HG03175 (cell line): ENCODE results near the gene CLDN5.
"Not testable (repeated sequence)": the region's sequence is repeated elsewhere in the genome, so short reads cannot be mapped to it uniquely, and the experiment has no call there.

Experiments used
- ATAC-seq: cut with Tn5 transposase; IDR thresholded peaks from one replicate; pipeline ENCODE4 v1.9.1; 2021; ENCODE audit warnings: mild to moderate bottlenecking, moderate library complexity; ENCODE audit not compliant: unreplicated experiment

The CLDN5 gene

DNA sequence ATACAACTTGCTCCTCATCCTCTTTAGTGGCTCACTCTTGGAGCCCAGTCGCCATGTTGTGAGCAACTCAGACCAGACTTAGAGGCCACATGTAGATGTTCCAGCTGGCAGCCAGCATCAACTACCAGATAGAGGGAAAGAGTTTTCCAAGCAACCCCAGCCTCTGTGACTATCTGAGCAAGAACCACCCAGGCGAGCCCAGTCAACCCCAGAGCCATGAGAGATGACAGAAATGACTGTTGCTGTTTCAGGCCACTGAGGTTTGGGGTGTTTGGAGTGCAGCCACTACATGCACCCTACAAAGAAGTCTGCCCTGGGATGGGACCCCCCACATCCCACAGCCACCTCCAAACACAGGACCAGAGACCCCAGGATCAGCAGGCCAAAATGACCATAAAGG lies 24.8 kb upstream of the CLDN5 start:
- no peak for ATAC-seq

- not testable (repeated sequence) for ATAC-seq
These were observed 24.2 kb upstream of the CLDN5 start for GRCh38 chr22:19548427-19548826.

- ATAC-seq, result no peak
These were observed 23.4 kb upstream of the CLDN5 start for GRCh38 chr22:19547620-19548019.

DNA sequence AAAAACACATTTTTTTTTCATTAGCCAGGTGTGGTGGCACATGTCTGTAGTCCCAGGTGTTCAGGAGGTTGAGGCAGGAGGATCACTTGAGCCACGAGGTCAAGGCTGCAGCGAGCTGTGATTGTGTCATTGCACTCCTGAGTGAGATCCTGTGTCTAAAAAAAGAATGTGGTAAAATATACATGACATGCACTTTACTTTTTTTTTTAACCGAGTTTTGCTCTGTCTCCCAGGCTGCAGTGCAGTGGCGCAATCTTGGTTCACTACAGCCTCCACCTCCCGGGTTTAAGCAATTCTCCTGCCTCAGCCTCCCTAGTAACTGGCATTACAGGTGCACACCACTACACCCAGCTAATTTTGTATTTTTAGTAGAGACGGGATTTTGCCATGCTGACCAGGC lies 22.5 kb upstream of the CLDN5 start:
- no peak for ATAC-seq

DNA sequence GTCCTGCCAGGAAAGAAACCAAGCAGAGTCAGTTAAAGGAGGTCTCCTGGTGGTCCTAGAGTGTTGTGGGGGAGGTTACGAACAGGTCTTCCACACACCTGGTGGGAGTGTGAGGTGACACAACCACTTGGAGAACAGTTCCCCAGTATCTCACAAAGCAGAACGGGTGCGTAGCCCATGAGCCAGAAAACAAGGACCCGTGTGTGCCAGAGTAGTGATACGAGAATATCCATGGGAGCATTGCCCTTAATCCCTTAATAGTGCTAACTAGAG lies 21.7 kb upstream of the CLDN5 start:
- ATAC-seq, result no peak

DNA sequence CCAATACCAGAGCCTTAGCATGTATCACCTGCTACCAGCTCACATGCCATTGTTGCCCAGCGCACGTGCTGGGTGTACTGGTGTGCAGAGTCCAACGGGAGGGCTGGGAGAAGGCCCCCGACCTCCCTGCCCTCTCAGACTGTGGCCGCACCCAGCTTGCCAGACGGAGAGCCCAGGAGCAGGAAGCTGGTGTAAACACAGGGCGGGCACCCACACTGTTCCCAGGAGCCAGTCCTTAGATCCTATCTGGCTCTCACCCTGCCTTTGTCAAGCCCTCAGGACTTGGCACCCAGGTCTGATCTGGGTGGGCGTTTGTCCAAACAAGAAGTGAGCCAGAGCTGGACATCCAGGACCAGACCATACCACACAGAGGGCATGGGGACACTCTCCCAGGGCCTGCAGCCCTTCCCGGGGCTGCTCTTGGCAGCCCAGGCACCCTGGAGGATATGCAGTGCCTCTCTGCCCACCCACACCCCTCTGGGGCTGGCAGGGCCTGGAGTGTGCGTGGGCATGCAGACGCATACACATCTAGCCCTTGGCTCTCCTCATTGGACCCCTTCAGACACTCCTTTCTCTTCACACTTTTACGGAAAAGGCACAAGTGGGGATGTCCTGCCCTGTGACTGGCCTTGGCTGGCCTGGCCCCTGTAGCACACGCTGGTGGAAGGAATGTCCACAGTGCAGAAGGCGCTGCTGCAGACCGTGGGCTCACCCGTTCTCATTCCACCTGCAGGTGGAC lies 19.9 kb upstream of the CLDN5 start:
- no peak for ATAC-seq

GRCh38 chr22:19540394-19540793 lies 16.2 kb upstream of the CLDN5 start:
- no peak for ATAC-seq

DNA sequence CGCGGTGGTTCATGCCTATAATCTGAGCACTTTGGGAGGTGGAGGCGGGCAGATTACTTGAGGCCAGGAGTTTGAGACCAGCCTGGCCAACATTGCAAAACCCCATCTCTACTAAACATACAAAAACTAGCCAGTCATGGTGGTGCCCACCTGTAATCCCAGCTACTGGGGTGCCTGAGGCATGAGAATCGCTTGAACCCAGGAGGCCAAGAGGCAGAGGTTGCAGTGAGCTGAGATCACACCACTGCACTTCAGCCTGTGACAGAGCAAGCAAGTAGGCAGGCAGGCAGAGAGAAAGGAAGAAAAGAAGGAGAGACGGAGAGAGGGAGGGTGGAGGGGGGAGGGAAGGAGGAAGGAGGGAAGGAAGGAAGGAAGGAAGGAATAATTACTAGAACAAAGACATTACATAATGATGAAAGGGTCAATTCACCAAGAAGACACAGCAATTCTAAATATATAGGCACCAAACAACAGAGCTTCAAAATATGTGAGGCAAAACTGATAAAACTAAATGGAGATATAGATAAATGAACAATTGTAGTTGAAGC lies 13.8 kb upstream of the CLDN5 start:
- ATAC-seq, result no peak

GRCh38 chr22:19536564-19536963 lies 12.4 kb upstream of the CLDN5 start:
- ATAC-seq, result no peak

DNA sequence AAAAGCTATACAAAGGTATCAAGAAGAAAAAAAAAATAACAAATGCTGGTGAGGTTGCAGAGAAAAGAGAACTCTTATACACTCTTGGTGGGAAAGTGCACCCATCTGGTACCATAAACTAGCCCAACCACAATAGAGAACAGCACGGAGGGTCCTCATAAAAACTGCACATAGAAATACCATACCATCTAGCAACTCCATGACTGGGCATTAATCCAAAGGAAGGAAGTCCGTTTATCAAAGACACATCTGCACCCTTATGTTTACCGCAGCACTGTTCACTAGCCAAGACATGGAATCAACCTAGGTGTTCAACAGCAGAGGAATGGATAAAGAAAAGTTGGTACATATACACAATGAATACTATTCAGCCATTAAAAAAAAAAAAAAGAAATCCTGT lies 10.8 kb upstream of the CLDN5 start:
- no peak for ATAC-seq

DNA sequence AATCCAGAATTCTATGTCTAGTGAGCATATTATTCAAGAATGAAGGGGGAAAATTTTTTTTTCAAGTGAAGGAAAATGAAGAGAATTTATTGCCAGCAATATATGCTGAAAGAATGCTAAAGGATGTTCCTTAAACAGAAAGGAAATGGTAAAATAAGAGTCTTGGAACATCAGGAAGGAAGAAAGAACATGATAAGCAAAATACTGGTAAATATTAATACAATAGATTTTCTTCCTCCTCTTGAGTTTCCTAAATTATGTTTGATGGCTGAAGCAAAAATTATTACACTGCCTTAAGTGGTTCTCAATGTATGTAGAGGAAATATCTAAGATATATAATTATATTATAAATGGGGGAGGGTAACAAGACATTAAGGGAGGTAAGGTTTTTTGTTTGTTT lies 9.6 kb upstream of the CLDN5 start:
- no peak for ATAC-seq

- no peak for ATAC-seq
These were observed 8.9 kb upstream of the CLDN5 start for GRCh38 chr22:19533049-19533626.

DNA sequence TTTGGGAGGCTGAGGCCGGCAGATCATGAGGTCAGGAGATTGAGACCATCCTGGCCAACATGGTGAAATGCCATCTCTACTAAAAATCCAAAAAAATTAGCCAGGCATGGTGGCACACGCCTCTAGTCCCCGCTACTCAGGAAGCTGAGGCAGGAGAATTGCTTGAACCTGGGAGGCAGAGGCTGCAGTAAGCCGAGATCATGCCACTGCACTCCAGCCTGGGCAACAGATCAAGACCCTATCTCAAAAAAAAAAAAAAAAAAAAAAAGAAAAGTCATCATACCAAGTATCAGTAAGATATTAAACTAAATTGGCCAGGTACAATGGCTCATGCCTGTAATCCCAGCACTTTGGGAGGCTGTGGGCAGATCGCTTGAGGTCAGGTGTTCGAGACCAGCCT lies 7.1 kb upstream of the CLDN5 start:
- not testable (repeated sequence) for ATAC-seq

- ATAC-seq, result no peak
These were observed 6.5 kb upstream of the CLDN5 start for GRCh38 chr22:19530751-19531150.

DNA sequence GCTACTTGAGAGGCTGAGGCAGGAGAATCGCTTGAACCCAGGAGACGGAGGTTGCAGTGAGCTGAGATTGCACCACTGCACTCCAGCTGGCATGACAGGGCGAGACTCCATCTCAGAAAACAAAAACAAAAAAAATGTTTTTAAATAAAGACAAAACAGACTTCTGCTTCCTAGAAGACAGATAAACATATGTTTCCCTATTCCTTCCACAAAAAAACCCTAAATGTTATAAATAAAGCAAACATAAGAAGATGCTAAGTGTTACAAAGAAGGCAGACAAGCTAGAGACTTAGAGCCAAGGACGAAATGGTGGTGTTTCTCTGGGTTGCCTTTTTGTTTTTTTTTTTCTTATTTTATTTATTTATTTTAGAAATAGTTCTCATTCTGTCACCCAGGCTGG lies 5.6 kb upstream of the CLDN5 start:
- ATAC-seq, result no peak

- ATAC-seq, result no peak
These were observed 3.7 kb upstream of the CLDN5 start for GRCh38 chr22:19527861-19528417.

- no peak for ATAC-seq
These were observed 3.1 kb upstream of the CLDN5 start for GRCh38 chr22:19527321-19527721.

DNA sequence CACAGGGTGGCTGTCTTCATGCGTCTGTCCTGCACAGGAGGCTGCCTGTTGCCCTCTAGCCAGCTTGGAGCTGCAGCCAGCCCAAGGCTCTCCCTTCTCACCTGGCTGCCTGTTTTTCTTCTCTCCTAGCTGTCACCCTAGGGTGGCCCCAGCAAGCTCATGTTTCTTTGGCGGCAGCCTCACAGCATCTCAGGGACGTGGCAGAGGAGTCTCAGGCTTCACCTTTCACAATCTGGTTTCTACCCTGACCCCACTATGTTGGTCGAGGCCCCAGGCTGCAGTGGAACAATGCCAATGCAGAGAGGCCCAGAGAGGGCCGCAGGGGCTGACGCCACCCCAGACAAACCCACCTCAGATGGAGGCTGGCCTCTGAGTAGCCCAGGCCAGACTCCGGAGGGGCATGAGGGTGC lies 2.5 kb upstream of the CLDN5 start:
- no peak for ATAC-seq

DNA sequence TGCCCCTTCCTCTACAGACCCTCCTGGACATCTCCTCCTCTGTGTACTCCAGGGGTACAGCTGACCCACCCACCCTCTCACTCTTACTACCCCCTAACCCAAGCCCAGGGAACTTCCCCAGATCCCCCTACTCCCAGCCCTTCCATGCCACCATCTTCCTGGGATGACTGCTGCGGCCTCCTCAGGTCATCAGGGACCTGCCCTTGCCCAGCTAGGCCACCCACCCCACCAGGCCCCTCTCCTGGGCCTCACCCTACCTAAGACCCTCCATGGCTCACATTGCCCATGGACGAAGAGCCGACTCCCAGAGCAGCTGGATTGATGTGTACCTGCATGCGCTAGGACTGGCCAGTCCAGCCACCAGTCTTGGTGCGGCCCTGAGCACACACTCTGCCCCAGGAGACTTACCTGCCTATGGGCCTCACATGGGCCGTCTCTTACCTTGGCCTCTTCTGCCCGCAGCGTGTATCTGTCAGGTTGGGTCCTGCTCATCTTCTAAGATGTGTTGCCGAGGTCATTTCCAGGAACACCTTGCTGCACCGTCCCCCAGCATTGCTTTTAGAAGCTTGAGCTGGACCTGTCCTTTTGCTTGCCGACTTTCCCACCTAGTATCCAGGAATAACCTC lies 2.0 kb upstream of the CLDN5 start:
- no peak for ATAC-seq

DNA sequence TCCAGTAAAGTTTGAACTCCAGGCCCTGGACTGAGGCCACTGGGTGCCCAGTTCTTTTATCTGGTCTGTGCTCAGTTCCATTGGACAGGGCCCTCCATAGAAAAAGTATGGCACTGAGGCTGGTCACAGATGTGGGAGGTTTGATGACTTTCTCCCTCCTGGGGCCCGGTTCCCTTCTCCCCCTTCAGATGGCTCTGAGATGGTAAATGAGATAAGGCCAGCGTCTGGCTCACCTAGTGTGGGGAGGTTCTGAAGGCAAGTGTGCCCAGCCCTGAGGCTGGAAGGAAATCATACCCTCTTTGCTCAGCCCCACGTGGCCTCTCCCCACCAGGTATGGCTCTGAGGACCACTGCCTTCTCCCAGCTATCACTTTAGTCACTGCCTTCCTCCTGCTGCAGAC lies 1.5 kb upstream of the CLDN5 start:
- ATAC-seq, result no peak

GRCh38 chr22:19525116-19525660 lies 978 bp upstream of the CLDN5 start:
- no peak for ATAC-seq
